ENCODE measurements around the gene AGAP2. TPM values are rescaled to one million over a fixed set of nuclear protein-coding genes. Genes with fewer than 3 reads are reported as not detected.

Gene AGAP2
- total RNA-seq, 1 donor from 2014 or later = 1.5 TPM

DNA sequence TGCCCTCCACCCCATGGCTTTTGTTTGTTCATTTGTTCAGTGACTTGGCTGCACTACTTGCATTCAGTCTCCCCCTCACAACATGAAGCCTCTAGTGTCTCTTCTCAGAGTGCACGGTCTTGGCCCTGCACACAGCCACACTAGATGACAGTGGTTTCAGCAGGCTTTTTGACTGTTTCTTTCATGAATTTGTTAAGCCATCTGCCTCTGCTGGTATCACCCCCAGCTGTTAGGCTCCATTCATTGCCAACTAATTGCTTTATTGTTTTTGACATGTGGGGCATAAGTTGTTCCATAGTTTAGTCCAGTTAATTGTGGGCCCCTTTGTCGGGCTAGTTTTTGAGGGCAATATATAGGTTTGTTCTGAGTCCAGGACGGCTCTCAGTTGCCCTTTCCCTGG, 25.8 kb downstream of the AGAP2 start:
- intact Hi-C loops (cut with DNase I) = no loop called here
- Histone ChIP-seq H3K36me3 (peaks cover 0 to 27% of the 10 kb centered on the region in 2 donors), H3K9me3 (no peaks in the 10 kb centered on the region), H3K27ac (no peak overlapping the region), H3K4me3 (no peak overlapping the region), H3K27me3 (no peaks in the 10 kb centered on the region), H3K4me1 (no peaks in the 10 kb centered on the region)
- no peak for TF ChIP-seq POLR2A (IDR thresholded peaks at IDR 0.05)
- peak in 1 of 2 donors; percentile 8 for DNase-seq (ENCODE audit: extremely low spot score in 2 of 2)

- intact Hi-C loops (cut with DNase I) = no loop called here
Measured at GRCh38 chr12:57708296-57708695, 30.2 kb downstream of the AGAP2 start.

GRCh38 chr12:57707250-57707649, 31.3 kb downstream of the AGAP2 start:
- DNase-seq (ENCODE audit: extremely low spot score in 2 of 2) = no peak
- no peaks in the 10 kb centered on the region for H3K27me3 ChIP-seq
- H3K4me3 ChIP-seq = no peak overlapping the region
- no peaks in the 10 kb centered on the region for H3K4me1 ChIP-seq
- no peaks in the 10 kb centered on the region for H3K9me3 ChIP-seq
- TF ChIP-seq, protein P1, sequence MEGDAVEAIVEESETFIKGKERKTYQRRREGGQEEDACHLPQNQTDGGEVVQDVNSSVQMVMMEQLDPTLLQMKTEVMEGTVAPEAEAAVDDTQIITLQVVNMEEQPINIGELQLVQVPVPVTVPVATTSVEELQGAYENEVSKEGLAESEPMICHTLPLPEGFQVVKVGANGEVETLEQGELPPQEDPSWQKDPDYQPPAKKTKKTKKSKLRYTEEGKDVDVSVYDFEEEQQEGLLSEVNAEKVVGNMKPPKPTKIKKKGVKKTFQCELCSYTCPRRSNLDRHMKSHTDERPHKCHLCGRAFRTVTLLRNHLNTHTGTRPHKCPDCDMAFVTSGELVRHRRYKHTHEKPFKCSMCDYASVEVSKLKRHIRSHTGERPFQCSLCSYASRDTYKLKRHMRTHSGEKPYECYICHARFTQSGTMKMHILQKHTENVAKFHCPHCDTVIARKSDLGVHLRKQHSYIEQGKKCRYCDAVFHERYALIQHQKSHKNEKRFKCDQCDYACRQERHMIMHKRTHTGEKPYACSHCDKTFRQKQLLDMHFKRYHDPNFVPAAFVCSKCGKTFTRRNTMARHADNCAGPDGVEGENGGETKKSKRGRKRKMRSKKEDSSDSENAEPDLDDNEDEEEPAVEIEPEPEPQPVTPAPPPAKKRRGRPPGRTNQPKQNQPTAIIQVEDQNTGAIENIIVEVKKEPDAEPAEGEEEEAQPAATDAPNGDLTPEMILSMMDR (IDR thresholded peaks at IDR 0.05) = no peak
- TF ChIP-seq POLR2AphosphoS5 (IDR thresholded peaks at IDR 0.05; ENCODE audit: insufficient read depth in 1 of 2, low read depth in 1 of 2) (no peak), POLR2A (IDR thresholded peaks at IDR 0.05) (no peak)
- no peak overlapping the region for H3K27ac ChIP-seq
- peaks cover 0 to 29% of the 10 kb centered on the region in 2 donors for H3K36me3 ChIP-seq
- intact Hi-C loops (cut with DNase I) = no loop called here

More at GRCh38 chr12:57708296-57708695, 30.2 kb downstream of the AGAP2 start:
- TF ChIP-seq POLR2AphosphoS5 (IDR thresholded peaks at IDR 0.05; ENCODE audit: insufficient read depth in 1 of 2, low read depth in 1 of 2) (no peak), POLR2A (IDR thresholded peaks at IDR 0.05) (no peak)
- TF ChIP-seq, protein P1 (IDR thresholded peaks at IDR 0.05) = no peak
- H3K27ac ChIP-seq = no peak overlapping the region
- H3K9me3 ChIP-seq = no peaks in the 10 kb centered on the region
- H3K4me3 ChIP-seq = no peak overlapping the region
- H3K27me3 ChIP-seq = no peaks in the 10 kb centered on the region
- H3K36me3 ChIP-seq = peaks cover 0 to 23% of the 10 kb centered on the region in 2 donors
- no peak for DNase-seq (ENCODE audit: extremely low spot score in 2 of 2)
- H3K4me1 ChIP-seq = no peaks in the 10 kb centered on the region

GRCh38 chr12:57700317-57700716, 38.2 kb downstream of the AGAP2 start:
- intact Hi-C loops (cut with DNase I) = no loop called here
- no peak for TF ChIP-seq POLR2AphosphoS5 (IDR thresholded peaks at IDR 0.05; ENCODE audit: insufficient read depth in 1 of 2, low read depth in 1 of 2)
- TF ChIP-seq POLR2A (IDR thresholded peaks at IDR 0.05) = no peak
- TF ChIP-seq, protein P1 (IDR thresholded peaks at IDR 0.05) = no peak
- H3K9me3 ChIP-seq = no peaks in the 10 kb centered on the region
- no peak for DNase-seq (ENCODE audit: extremely low spot score in 2 of 2)
- no peak overlapping the region for H3K27ac ChIP-seq
- no peaks in the 10 kb centered on the region for H3K27me3 ChIP-seq
- peaks cover 8% of the 10 kb centered on the region for H3K4me1 ChIP-seq
- H3K36me3 ChIP-seq = peaks cover 0 to 54% of the 10 kb centered on the region in 2 donors
- H3K4me3 ChIP-seq = no peak overlapping the region

DNA sequence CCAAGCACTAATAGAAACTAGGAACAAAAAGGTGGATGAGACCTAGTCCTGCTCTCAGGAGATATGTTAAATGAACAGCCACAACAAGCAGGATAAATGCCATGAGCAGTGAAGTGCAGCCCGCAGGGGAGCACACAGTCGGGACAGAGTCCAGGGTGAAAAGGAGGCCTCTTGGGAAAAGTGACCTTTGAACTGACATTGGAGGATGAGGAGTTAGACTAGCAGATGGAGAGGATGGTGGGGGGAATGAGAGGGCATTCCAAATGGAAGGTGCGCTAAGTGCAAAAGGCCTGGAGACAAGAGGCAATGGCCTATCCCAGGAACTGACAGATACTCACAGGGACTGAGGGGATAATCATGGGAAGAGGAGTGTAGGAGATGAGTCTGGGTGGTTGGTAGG, 40.1 kb downstream of the AGAP2 start:
- Histone ChIP-seq H3K36me3 (peaks cover 0 to 43% of the 10 kb centered on the region in 2 donors), H3K4me3 (no peak overlapping the region), H3K9me3 (no peaks in the 10 kb centered on the region), H3K27me3 (no peaks in the 10 kb centered on the region), H3K4me1 (peaks cover 18% of the 10 kb centered on the region), H3K27ac (no peak overlapping the region)
- intact Hi-C loops (cut with DNase I) = no loop called here
- TF ChIP-seq POLR2AphosphoS5 (IDR thresholded peaks at IDR 0.05; ENCODE audit: insufficient read depth in 1 of 2, low read depth in 1 of 2) (no peak), POLR2A (IDR thresholded peaks at IDR 0.05) (no peak)
- no peak for DNase-seq (ENCODE audit: extremely low spot score in 2 of 2)

GRCh38 chr12:57697076-57697475, 41.5 kb downstream of the AGAP2 start:
- Histone ChIP-seq H3K36me3 (peaks cover 0 to 35% of the 10 kb centered on the region in 2 donors), H3K9me3 (no peaks in the 10 kb centered on the region), H3K4me1 (peaks cover 18% of the 10 kb centered on the region), H3K4me3 (no peak overlapping the region), H3K27me3 (no peaks in the 10 kb centered on the region), H3K27ac (no peak overlapping the region)
- no peak for DNase-seq (ENCODE audit: extremely low spot score in 2 of 2)
- intact Hi-C loops (cut with DNase I) = no loop called here
- TF ChIP-seq POLR2AphosphoS5 (IDR thresholded peaks at IDR 0.05; ENCODE audit: insufficient read depth in 1 of 2, low read depth in 1 of 2) = no peak
- TF ChIP-seq POLR2A (IDR thresholded peaks at IDR 0.05) = no peak
- TF ChIP-seq, protein P1 (IDR thresholded peaks at IDR 0.05) = no peak

Data from vagina (tissue), 2 donors.